GM18499 (cell line): ENCODE results near the gene SLC16A12.
"Not testable (repeated sequence)": the region's sequence is repeated elsewhere in the genome, so short reads cannot be mapped to it uniquely, and the experiment has no call there.

Experiments
- ATAC-seq: cut with Tn5 transposase; IDR thresholded peaks from one replicate; pipeline ENCODE4 v1.9.1; 2021; ENCODE audit warnings: moderate number of reproducible peaks; ENCODE audit not compliant: insufficient read depth, unreplicated experiment

SLC16A12 gene

DNA sequence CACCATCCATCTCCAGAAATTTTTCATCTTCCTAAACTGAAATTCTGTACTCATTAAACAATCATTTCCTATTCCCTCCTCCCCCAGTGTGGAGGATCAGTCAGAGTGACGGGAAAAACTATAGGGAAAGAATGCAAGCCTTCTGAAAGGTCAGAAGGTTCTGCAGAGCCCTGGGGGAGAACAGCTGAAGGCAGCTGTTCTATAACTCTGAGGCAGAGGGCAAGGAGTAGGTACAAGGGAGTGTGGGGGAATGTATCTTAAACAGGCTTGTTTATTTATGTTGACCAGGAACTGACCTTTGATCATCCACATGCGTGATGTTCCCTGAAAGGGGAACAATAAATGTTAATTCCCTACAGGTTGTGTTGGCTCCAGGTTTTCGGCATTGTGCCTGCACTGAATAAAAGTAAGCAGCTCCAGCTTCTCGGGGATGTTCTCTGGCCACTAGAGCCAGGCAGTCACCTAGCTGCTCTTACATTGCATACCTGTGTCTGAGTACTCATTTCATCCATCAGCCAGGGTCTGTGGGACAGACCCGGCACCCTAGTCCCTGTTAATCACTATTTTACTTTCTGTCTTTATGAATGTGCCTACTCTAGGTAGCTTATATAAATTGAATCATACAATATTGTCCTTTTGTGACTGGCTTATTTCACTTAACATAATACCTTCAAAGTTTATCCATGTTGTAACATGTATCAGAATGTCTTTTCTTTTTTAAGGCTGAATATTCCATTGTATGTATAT is 137.2 kb downstream of the SLC16A12 start:
- no peak for ATAC-seq

DNA sequence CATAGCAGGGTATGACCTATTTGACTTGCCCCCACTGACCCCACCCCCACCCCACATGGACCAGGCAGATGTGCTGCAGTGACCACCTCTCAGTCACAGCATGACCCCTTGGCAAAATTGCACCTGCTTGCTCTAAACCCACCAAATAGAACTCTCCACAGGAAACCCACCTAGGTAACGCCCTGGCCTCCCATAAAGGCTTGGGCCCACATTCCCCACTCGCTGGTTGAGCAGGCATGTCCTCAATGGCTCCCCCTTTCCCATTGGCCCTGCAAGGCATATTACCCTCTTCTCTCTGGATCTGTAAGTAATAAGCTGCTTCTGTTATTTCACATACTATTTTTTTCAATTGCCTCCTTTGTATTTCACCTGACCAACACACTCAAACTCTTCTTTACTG is 140.3 kb downstream of the SLC16A12 start:
- no peak for ATAC-seq

DNA sequence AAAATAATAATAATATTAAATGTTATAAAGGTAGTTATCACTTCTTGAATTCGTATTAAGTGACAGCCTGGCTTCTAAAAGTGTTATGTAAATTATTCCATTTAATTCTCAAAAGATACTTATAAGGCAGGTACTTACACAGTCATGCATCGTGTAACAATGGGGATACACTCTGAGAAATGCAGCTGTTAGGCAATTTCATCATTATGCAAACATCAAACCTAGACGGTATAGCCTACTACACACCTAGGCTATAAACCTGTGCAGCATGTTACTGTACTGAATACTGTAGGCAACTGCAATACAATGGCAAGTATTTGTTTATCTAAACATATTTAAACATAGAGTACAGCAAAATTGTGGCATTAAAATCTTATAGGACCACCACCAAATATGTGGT is 141.5 kb downstream of the SLC16A12 start:
- ATAC-seq: no peak

DNA sequence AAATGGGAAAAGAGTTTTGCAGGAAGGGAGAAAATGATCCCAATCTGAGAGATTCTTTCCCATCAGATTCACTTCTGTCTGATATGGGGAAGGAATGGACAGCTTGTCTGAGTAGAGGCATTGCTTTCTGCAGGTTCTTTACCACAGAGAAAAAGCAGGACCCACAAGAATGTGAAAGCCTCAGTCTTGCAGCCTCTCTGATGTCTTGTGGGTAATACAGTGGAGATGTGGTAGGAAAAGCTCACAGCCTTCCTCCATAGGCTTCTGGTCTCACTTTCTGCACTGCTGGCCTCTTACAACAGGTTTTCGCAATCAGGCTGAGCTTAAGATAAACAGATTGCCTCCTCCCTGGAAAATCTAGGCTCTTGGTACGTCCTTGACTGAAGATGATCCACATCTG is 142.4 kb downstream of the SLC16A12 start:
- ATAC-seq: no peak

DNA sequence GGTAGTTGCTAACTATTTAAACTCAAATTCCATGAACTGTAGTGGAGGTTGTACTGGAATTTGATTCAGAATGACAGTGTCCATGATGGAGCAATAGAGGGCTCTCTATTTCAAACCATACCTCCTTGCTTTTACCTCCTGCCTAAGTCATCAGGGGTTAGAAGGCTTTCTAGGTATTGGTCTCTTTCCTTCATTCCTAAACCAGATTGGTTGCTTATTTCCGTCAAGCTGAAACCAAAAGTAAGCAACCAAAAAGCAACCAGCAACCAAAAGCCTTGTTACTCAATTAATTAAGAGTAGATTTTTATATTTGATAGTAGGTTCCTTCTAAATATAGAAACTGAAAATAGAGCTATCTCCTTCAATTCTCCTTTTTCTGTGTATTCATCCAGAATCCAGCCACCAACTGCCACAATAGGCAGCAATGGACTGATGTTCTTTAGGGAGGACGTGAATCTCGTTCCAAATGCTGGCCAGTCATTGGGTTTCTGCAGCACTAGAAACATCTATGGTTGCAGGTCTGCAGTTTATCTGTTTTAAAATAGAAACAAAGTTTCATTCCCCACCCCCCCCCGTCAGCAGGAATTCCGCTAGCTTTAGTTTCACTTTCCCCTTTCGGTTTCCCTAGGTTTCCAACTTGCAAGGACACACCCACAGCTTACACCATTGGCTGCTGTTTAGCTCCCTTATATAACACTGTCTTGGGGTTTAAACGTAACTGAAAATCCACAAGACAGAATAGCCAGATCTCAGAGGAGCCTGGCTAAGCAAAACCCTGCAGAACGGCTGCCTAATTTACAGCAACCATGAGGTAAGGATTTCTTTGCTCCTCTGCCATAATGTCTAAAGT is 143.3 kb downstream of the SLC16A12 start, which contains the start of gene IFIT1:
IFIT1 (plus strand) TSS at position 717 of the 850 bp plus-strand sequence; CDS start at position 807, 90 bp downstream.
- peak; percentile 52 for ATAC-seq

DNA sequence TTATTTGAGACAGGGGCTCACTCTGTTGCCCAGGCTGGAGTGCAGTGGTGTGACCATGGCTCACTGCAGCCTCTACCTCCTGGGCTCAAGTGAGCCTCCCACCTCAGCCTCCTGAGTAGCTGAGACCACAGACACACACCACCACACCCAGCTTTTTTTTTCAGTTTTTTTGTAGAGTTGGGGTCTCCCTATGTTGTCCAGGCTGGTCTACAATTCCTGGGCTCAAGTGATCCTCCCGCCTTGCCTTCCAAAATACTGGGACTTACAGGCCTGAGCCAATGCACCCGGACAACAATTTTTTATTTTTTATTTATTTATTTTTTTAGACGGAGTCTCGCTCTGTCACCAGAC is 144.2 kb downstream of the SLC16A12 start:
- not testable (repeated sequence) for ATAC-seq

DNA sequence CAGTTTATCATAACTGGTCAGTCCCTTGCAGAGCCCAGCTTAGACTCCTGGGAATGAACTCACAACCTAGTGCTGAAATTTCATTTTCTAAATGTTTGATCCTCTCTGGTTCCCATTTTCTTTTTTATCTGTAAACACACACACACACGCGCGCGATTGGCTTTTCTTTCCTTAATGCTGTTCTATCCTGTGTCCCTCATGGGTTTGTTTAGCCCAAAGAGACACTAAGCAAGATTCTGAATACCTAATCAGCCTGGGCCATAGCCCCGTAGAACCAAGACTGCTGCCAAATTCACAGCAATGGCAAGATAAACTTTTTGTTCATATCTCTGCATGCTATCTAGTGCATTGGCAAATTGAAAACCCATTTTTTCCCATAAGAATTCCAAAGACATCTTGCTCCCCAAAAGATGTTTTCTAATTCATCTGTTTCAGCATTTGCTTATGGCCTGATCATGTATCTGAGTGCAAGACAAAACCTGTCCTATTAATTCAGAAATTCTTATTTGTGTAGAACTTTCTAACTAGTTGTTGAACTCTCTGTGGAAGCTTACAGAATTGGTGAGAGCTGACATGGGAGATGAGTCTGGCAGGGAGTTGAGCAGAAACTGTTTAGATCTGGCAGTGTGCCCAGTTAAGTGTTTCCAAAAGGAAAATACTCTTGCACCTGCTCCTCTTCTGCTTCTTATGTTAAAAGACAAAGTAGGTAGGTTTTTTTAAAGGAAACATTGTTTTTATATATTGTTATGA is 144.7 kb downstream of the SLC16A12 start:
- ATAC-seq: no peak

DNA sequence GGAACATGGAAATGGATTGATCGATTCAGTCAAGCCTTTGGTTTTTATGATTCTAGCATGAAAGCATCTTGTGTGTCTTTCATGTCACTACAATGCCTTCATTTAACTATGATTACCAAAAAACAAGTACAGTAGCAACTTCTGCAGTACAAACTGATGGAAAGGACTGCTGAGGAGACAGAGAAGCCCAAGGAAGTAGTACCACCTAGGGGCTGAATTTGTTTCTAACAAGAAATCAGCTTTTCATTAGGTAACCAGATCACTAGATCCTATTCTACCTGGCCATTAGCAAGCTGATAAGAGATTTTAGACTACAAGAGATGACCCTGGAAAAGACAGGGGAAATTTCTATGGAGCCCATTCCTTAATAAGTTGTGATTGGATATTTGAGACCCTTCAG is 146.1 kb downstream of the SLC16A12 start:
- no peak for ATAC-seq

DNA sequence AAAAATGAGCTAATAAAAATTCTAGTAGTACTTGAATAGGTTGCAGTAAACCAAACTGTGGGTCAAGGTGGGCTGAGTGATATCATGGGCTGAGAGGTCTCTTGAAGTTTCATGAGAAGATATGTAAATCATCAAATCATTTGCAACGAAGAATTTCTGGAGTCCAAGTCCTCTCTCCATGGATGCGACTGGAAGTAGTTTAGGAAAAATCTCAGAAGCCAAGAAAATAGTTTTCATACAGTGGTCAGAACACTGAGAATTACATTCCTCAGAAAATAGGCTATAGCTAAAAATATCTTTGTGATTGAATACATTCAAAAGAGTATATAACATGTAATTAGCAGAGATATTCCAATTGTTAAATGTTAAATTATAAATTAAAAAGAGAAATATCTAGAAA is 146.6 kb downstream of the SLC16A12 start:
- no peak for ATAC-seq

DNA sequence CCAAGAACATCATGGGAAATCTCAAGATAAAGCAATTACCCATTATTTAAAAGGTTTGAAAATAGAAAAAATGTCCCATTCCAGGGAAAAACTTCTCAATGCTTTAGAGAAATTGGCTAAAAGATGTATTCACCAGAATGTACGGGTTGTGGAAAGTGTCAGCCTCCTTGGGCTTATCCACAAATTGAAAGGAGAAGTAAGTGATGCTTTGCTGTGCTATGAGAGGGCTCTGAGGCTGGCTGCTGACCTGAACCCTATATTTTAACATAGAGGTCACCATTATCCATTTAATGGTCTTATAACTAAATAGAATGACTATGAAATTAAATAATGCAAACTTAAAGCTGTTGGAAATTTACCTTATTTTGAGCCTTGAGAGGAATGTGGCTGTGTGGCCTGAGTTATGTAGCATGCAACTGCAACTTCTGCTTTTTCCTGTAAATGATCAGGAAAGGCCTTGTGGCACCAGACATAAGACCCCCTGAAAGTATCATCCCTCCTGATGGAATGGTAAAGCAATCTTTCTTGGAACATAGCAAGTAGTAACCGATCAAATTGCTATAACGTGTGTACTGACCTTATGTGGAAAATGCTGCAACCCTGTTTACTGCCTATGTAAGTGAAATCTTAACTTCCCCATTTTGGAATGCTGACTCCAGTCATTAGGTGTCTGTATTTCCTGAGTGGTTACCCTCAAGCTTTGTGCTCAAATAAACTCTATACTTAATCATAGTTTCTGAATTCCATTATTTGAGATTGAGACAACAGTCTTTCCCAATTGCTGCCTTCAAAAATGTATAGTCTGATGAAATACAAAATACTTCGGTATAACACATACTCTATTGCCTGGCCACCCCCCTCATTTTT is 150.7 kb downstream of the SLC16A12 start:
- ATAC-seq: no peak

DNA sequence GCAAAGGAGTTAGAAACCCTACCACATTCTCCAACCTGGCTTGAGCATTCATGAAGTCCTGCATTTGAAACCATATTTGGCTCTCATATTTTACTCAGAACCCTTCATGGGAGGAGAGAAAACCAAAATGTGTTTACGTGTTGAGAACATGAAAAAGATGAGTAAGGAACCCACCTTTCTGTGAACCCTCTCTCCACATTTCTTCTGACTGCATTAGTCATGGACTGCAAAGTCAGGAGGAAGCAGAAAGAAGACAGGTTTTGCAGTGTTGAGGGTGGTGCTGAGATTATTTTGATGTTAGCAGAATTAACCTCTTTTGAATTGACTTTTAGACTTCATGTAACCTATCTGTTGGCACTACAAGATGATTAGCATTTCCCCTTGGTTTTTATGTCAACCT is 152.6 kb downstream of the SLC16A12 start:
- no peak for ATAC-seq
